Gastroesophageal sphincter (tissue), 3 donors: ENCODE data around the gene OCA2.

ENCODE experiments used
- CTCF ChIP-seq, 4 experiments: fragments of 200-600 bp in 2 of 4; fragments of 450-650 bp in 2 of 4; sonication (generic) in 1 of 4; IDR thresholded peaks; one replicate each; pipeline ENCODE4 v1.5.1; 2017 to 2019; ENCODE audit warnings: antibody characterized with exemption in 4 of 4, mild to moderate bottlenecking in 2 of 4, moderate library complexity in 2 of 4
- EP300 ChIP-seq: sonication (generic); formaldehyde crosslinking; IDR thresholded peaks from one replicate; pipeline ENCODE4 v1.6.1; 2017; ENCODE audit warnings: antibody characterized with exemption, mild to moderate bottlenecking
- POLR2A ChIP-seq, 2 donors: fragments of 450-650 bp; IDR thresholded peaks; one replicate each; pipeline ENCODE4 v1.6.1; 2017; ENCODE audit warnings: antibody characterized with exemption in 2 of 2, mild to moderate bottlenecking in 2 of 2, moderate library complexity in 1 of 2

GRCh38 chr15:27845535-27846369, 253.4 kb downstream of the OCA2 start:
- TF ChIP-seq CTCF (IDR thresholded peaks at IDR 0.05): no peak
- TF ChIP-seq POLR2A (IDR thresholded peaks at IDR 0.05): no peak
- TF ChIP-seq EP300: no peak
